Measurements from ENCODE around the gene KLK8. TPM values are rescaled to one million over a fixed set of nuclear protein-coding genes. Genes with fewer than 3 reads are reported as not detected.

Gene KLK8
- total RNA-seq (2014; rRNA removed; shearing (Covaris generic)) (not detected in 2 replicates), polyA plus RNA-seq (2016; fragmentation: Nextera tagmentation; extraction: Ambion mirVana) (not detected in 2 replicates)

DNA sequence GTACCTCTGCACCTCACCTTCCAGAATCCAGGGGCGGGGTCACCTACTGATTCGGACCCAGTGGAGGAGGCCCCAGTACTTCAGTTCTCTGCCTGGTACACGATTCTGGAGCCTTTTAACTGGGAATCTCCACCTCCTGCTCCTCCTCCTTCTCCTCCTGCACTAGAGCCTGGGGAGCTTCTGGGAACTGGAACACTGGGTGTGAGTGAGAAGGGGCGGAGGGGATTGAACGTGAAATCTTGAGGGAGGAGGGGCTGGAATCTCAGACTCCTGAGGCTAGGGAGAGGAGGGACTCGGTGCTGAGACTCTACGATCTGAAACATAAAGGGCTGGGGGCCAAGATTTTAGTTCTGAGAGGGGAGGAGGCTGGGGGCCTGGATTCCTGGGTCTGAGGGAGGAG lies at the start of gene KLK8:
TSS of gene KLK8 (minus strand) at position 90 of the 400 bp plus-strand sequence. CDS start 437 bp downstream, outside the sequence.
- H3K27me3 ChIP-seq (replicated peaks; ENCODE audit: insufficient read depth): no peaks in the 10 kb centered on the region
- H3K9me3 ChIP-seq (ENCODE audit: low read depth): no peaks in the 10 kb centered on the region
- no peak within 1 kb of the TSS for H3K4me3 ChIP-seq
- H3K9me2 ChIP-seq (ENCODE audit: insufficient read depth): no peaks in the 10 kb centered on the region
- no peak for TF ChIP-seq EZH2 (IDR thresholded peaks at IDR 0.05; ENCODE audit: insufficient read depth, poor library complexity, severe bottlenecking)
- H4K20me1 ChIP-seq (ENCODE audit: insufficient read depth): no peaks in the 10 kb centered on the region
- no peak within 1 kb of the TSS for H3K27ac ChIP-seq
- no peaks in the 10 kb centered on the region for H3K36me3 ChIP-seq (ENCODE audit: low read depth)
- no peak within 1 kb of the TSS for H3K9ac ChIP-seq
- in situ Hi-C loops (cut with MboI): no loop called here
- no peak within 1 kb of the TSS for H3K4me2 ChIP-seq (ENCODE audit: unreplicated experiment)
- DNase-seq: no peak
- WGBS, 2 experiments (ENCODE audit: low coverage in 1 of 2, low lambda C conversion rate in 2 of 2, missing lambda C conversion rate in 2 of 2): 12 to 15% methylated on average over 4 to 6 of the region's 7 CpGs
- no peak within 1 kb of the TSS for H2AFZ ChIP-seq
- no peaks in the 10 kb centered on the region for H3K4me1 ChIP-seq (ENCODE audit: insufficient read depth)
- no peaks in the 10 kb centered on the region for H3K79me2 ChIP-seq (ENCODE audit: insufficient read depth)
- no peaks in the 10 kb centered on the region for H3F3A ChIP-seq (ENCODE audit: insufficient read depth)

GRCh38 chr19:51047031-51047335 lies 45.6 kb upstream of the KLK8 start:
- Histone ChIP-seq H3K79me2 (ENCODE audit: insufficient read depth) (no peaks in the 10 kb centered on the region), H3K9ac (no peak overlapping the region), H3K9me2 (ENCODE audit: insufficient read depth) (no peaks in the 10 kb centered on the region), H3F3A (ENCODE audit: insufficient read depth) (no peaks in the 10 kb centered on the region), H3K4me1 (ENCODE audit: insufficient read depth) (no peaks in the 10 kb centered on the region), H3K4me2 (ENCODE audit: unreplicated experiment) (no peak overlapping the region), H4K20me1 (ENCODE audit: insufficient read depth) (no peaks in the 10 kb centered on the region), H3K27ac (no peak overlapping the region), H3K36me3 (ENCODE audit: low read depth) (no peaks in the 10 kb centered on the region), H3K4me3 (no peak overlapping the region), H3K27me3 (replicated peaks; ENCODE audit: insufficient read depth) (no peaks in the 10 kb centered on the region), H3K9me3 (ENCODE audit: low read depth) (no peaks in the 10 kb centered on the region), H2AFZ (no peak overlapping the region)
- in situ Hi-C loops (cut with MboI): no loop called here
- no peak for TF ChIP-seq EZH2phosphoT487 (IDR thresholded peaks at IDR 0.05; ENCODE audit: insufficient read depth, low read depth)
- no peak for TF ChIP-seq EZH2 (IDR thresholded peaks at IDR 0.05; ENCODE audit: insufficient read depth, poor library complexity, severe bottlenecking)
- WGBS, 2 experiments (ENCODE audit: low coverage in 1 of 2, low lambda C conversion rate in 2 of 2, missing lambda C conversion rate in 2 of 2): 1 to 8% methylated on average over 3 to 4 of the region's 4 CpGs
- DNase-seq: no peak

GRCh38 chr19:51044327-51044726 lies 42.9 kb upstream of the KLK8 start:
- WGBS, 2 experiments (ENCODE audit: low coverage in 1 of 2, low lambda C conversion rate in 2 of 2, missing lambda C conversion rate in 2 of 2): 62 to 63% methylated on average over 11 of the region's 11 CpGs
- no peak overlapping the region for H3K9ac ChIP-seq
- in situ Hi-C loops (cut with MboI): no loop called here

DNA sequence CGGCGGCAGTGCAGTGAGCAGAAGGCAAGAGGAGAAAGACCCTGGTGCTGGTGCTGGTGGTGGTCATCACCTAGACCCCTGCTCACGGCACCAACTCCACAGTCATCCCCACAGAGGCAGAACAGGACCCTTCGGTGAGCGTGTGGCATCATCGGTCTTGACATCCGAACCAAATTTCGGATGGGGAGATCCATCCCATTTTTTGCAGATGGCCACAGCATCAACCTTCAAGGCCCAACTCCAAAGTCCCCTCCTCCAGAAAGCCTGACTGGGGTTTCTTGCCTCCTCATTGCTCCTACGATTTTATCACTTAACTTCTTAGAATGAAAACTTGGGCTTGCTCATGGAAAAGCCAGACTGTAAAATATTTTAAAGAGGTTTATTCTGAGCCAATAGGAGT lies 42.1 kb upstream of the KLK8 start:
- TF ChIP-seq EZH2phosphoT487 (IDR thresholded peaks at IDR 0.05; ENCODE audit: insufficient read depth, low read depth) (no peak), EZH2 (IDR thresholded peaks at IDR 0.05; ENCODE audit: insufficient read depth, poor library complexity, severe bottlenecking) (no peak)
- no peak for DNase-seq
- H3K9me2 ChIP-seq (ENCODE audit: insufficient read depth): no peaks in the 10 kb centered on the region
- no peaks in the 10 kb centered on the region for H3K79me2 ChIP-seq (ENCODE audit: insufficient read depth)
- H3F3A ChIP-seq (ENCODE audit: insufficient read depth): no peaks in the 10 kb centered on the region
- H3K4me2 ChIP-seq (ENCODE audit: unreplicated experiment): no peak overlapping the region
- no peaks in the 10 kb centered on the region for H3K36me3 ChIP-seq (ENCODE audit: low read depth)
- 36 to 38% methylated on average over 9 of the region's 9 CpGs for WGBS, 2 experiments (ENCODE audit: low coverage in 1 of 2, low lambda C conversion rate in 2 of 2, missing lambda C conversion rate in 2 of 2)
- no peak overlapping the region for H3K9ac ChIP-seq
- H3K27me3 ChIP-seq (replicated peaks; ENCODE audit: insufficient read depth): no peaks in the 10 kb centered on the region
- no peak overlapping the region for H2AFZ ChIP-seq
- H3K4me3 ChIP-seq: no peak overlapping the region
- H3K9me3 ChIP-seq (ENCODE audit: low read depth): no peaks in the 10 kb centered on the region
- H3K27ac ChIP-seq: no peak overlapping the region
- H3K4me1 ChIP-seq (ENCODE audit: insufficient read depth): no peaks in the 10 kb centered on the region
- in situ Hi-C loops (cut with MboI): no loop called here
- no peaks in the 10 kb centered on the region for H4K20me1 ChIP-seq (ENCODE audit: insufficient read depth)

More at GRCh38 chr19:51044327-51044726, 42.9 kb upstream of the KLK8 start:
- H4K20me1 ChIP-seq (ENCODE audit: insufficient read depth): no peaks in the 10 kb centered on the region
- no peaks in the 10 kb centered on the region for H3K36me3 ChIP-seq (ENCODE audit: low read depth)
- no peaks in the 10 kb centered on the region for H3K4me1 ChIP-seq (ENCODE audit: insufficient read depth)
- H3K27ac ChIP-seq: no peak overlapping the region
- no peaks in the 10 kb centered on the region for H3K9me3 ChIP-seq (ENCODE audit: low read depth)
- no peaks in the 10 kb centered on the region for H3K79me2 ChIP-seq (ENCODE audit: insufficient read depth)
- TF ChIP-seq EZH2 (IDR thresholded peaks at IDR 0.05; ENCODE audit: insufficient read depth, poor library complexity, severe bottlenecking) (no peak), EZH2phosphoT487 (IDR thresholded peaks at IDR 0.05; ENCODE audit: insufficient read depth, low read depth) (no peak)
- no peak overlapping the region for H3K4me3 ChIP-seq
- H3K9me2 ChIP-seq (ENCODE audit: insufficient read depth): no peaks in the 10 kb centered on the region
- no peak overlapping the region for H3K4me2 ChIP-seq (ENCODE audit: unreplicated experiment)
- no peak overlapping the region for H2AFZ ChIP-seq
- no peak for DNase-seq
- H3K27me3 ChIP-seq (replicated peaks; ENCODE audit: insufficient read depth): no peaks in the 10 kb centered on the region
- H3F3A ChIP-seq (ENCODE audit: insufficient read depth): no peaks in the 10 kb centered on the region

DNA sequence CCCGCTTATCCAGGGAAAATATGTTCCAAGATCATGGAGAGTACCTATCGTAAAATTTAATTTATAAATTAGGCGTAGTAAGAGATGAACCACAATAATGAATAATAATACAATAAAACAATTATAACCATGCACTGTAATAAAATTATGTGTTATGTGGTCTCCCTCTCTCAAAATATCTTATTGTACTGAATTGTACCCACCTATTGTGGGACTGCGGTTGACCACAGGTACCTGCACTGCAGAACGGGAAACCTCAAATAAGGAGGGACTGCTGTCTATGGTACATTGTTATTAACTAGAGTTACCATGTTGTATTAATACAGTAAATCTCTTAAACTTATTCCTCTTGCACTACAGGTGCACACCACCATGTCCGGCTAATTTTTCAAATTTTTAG lies 38.7 kb upstream of the KLK8 start:
- Histone ChIP-seq H2AFZ (no peak overlapping the region), H3K27me3 (replicated peaks; ENCODE audit: insufficient read depth) (no peaks in the 10 kb centered on the region), H3K9me3 (ENCODE audit: low read depth) (no peaks in the 10 kb centered on the region), H3F3A (ENCODE audit: insufficient read depth) (no peaks in the 10 kb centered on the region), H3K4me3 (no peak overlapping the region), H3K36me3 (ENCODE audit: low read depth) (no peaks in the 10 kb centered on the region), H3K9ac (no peak overlapping the region), H3K79me2 (ENCODE audit: insufficient read depth) (no peaks in the 10 kb centered on the region), H3K4me2 (ENCODE audit: unreplicated experiment) (no peak overlapping the region), H3K27ac (no peak overlapping the region), H3K9me2 (ENCODE audit: insufficient read depth) (no peaks in the 10 kb centered on the region), H3K4me1 (ENCODE audit: insufficient read depth) (no peaks in the 10 kb centered on the region), H4K20me1 (ENCODE audit: insufficient read depth) (no peaks in the 10 kb centered on the region)
- no peak for DNase-seq
- in situ Hi-C loops (cut with MboI): no loop called here
- 42 to 48% methylated on average over 6 of the region's 6 CpGs for WGBS, 2 experiments (ENCODE audit: low coverage in 1 of 2, low lambda C conversion rate in 2 of 2, missing lambda C conversion rate in 2 of 2)
- TF ChIP-seq EZH2 (IDR thresholded peaks at IDR 0.05; ENCODE audit: insufficient read depth, poor library complexity, severe bottlenecking) (no peak), EZH2phosphoT487 (IDR thresholded peaks at IDR 0.05; ENCODE audit: insufficient read depth, low read depth) (no peak)

All from GM23248 (cell line).